ENCODE results near the gene HDHD3.

Gene HDHD3

GRCh38 chr9:113326230-113326629 is 50.6 kb downstream of the HDHD3 start:
- DNase-seq, result no peak

Measured in inflammatory macrophage (primary cell).